ENCODE measurements around the gene CELSR1.

DNA sequence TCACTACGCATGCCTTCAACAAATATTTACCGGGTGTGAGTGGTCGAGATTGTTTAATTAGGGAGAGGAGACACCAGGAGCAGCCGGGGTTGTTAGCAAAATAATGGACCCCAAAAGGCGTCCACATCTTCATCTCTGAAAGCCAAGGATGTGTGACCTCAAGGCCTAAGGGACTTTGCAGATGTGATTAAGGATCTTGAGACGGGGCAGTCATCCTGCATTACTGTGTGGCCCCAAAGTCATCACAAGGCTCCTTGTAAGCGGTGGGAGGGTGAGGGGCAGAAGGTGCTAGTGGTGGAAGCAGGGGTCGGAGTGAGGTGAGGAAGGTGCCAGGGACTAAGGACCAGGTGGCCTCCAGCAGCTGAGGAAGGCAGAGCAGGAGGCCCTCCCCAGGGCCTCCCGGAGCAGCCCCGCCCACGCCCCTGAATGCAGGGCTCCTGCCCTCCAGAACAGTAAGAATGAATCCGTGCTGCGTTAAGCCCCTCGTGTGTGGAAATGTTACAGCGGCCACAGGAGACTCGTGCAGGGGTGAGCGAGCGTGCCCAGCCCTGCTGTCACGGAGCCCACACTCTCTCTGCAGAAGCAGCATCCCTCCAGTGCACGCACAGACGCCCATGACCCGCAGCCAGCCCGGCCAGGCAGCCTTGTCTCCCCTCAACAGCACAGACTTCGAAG lies 83.5 kb downstream of the CELSR1 start:
- TF ChIP-seq, protein P1, sequence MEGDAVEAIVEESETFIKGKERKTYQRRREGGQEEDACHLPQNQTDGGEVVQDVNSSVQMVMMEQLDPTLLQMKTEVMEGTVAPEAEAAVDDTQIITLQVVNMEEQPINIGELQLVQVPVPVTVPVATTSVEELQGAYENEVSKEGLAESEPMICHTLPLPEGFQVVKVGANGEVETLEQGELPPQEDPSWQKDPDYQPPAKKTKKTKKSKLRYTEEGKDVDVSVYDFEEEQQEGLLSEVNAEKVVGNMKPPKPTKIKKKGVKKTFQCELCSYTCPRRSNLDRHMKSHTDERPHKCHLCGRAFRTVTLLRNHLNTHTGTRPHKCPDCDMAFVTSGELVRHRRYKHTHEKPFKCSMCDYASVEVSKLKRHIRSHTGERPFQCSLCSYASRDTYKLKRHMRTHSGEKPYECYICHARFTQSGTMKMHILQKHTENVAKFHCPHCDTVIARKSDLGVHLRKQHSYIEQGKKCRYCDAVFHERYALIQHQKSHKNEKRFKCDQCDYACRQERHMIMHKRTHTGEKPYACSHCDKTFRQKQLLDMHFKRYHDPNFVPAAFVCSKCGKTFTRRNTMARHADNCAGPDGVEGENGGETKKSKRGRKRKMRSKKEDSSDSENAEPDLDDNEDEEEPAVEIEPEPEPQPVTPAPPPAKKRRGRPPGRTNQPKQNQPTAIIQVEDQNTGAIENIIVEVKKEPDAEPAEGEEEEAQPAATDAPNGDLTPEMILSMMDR (conservative IDR thresholded peaks at IDR 0.05; ENCODE audit: low read length), result no peak
- no peak for TF ChIP-seq EZH2phosphoT487 (IDR thresholded peaks at IDR 0.05; ENCODE audit: borderline replicate concordance, low read depth, low read length)

Data from OCI-LY7 (cell line).